RKO (cell line): ENCODE results near the gene PIAS1.
"Not testable (repeated sequence)": the region's sequence is repeated elsewhere in the genome, so short reads cannot be mapped to it uniquely, and the experiment has no call there.

Experiments
- DNase-seq: peaks from one replicate; pipeline ENCODE4 v3.0.0-alpha.2; 2016; ENCODE audit warnings: low spot score

Gene PIAS1

DNA sequence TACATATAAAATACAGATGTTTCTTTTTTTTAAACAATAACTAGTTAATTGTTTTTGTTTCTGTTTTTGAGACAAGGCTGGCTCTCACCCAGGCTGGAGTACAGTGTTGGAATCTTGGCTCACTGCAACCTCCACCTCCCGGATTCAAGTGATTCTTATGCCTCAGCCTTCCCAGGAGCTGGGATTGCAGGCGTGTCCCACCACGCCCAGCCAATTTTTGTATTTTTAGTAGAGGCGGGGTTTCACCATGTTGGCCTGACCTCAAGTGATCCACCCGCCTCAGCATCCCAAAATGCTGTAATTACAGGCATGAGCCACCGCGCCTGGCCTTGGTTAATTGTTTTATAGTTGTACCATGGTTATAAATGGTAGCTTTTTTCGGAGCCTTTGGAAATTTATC is 72.3 kb downstream of the PIAS1 start:
- DNase-seq: no peak

DNA sequence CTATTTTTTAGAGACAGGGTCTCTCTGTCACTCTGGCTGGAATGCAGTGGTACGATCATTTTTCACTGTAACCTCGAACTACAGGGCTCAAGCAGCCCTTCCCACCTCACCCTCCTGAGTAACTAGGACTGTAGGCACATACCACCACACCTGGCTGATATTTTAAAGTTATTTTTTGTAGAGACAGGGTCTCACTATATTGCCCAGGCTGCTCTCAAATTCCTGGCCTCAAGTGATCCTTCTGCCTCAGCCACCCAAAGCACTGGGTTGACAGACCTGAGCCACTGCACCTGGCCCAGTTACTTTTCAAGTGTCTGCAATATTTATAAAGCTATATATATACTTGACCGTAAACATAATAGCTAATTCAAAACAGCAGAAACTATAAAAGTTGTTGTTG is 75.0 kb downstream of the PIAS1 start:
- DNase-seq: no peak

GRCh38 chr15:68130851-68131250 is 76.7 kb downstream of the PIAS1 start:
- no peak for DNase-seq

GRCh38 chr15:68137096-68137495 is 83.0 kb downstream of the PIAS1 start:
- no peak for DNase-seq

- DNase-seq: no peak
These were observed 89.0 kb downstream of the PIAS1 start for GRCh38 chr15:68143129-68143528.

DNA sequence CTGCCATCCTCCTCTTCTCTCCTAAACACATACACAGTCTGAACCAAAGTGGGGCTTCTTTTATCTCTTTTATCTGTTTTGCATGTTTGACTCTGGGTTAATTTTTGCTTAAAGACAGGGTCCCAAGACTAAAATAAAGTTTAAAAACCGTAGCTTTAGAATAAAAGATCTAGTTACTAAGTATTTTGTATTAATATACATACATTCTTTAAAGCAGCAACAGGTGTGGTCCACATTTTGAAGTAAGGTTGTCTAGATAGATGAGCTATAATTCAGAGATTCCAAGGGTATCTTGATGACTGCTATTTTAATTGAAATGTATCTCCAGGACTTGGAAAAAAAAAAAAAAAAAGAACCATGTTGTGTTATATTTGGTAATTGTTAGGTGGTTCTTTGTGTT is 89.7 kb downstream of the PIAS1 start:
- DNase-seq: no peak

- no peak for DNase-seq
These were observed 91.6 kb downstream of the PIAS1 start for GRCh38 chr15:68145706-68146105.

DNA sequence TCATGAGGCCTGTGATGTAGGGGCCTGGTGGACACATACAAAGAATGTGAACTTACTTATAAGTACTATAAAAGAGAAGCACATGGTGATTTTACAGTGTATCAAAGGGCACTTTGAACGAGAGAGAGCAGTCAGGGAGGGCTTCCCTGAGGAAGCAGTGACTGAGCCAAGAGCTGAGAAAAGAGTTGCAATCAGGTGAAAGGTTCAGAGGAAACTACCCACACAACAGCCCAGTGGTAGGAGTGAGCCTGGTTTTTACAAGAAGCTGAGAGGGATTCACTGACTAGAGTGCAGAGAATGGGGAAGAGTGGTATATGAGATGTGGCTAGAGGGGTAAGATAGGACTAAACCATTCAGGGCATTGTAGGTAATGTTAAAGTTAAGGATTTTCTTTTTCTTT is 93.9 kb downstream of the PIAS1 start:
- no peak for DNase-seq

DNA sequence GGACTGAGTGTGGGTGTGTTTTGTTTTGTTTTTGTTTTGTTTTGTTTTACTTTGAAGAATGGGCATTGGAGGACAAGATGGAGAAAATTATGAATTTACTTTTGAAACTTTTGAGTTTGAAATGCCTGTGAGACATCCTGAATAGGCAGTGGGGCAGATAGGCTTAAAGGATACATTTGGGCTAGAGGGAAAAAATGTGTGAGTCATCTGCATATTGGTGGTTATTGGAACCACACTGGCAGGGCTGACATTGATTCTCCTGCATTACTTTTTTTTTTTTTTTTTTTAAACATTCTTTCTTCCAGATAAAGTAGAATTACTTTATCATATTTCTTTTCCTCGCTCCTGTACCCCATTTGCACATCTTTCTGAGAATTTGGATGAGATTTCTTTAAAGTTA is 94.9 kb downstream of the PIAS1 start:
- DNase-seq: peak; percentile 9

DNA sequence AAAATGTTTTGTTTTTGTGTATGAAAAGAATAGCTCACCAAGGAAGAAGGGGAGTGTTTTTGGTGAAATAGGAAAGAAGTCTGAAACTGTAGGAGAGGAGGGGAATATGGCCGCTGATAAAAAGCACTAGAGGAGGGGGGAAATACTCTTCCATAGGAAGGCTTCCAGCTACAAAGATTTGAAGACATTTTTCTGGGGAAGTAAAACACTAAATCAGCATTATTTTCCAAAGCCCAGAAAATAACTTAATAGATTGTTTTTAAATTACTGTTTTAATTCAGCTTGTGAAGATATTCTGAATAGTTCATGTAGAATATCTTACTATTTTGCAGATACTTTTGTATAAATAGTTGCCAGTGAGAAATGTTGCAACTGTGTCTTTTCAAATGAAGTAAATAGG is 96.1 kb downstream of the PIAS1 start:
- DNase-seq: no peak

GRCh38 chr15:68151277-68151676 is 97.2 kb downstream of the PIAS1 start:
- no peak for DNase-seq

- DNase-seq: no peak
These were observed 98.2 kb downstream of the PIAS1 start for GRCh38 chr15:68152342-68152741.

DNA sequence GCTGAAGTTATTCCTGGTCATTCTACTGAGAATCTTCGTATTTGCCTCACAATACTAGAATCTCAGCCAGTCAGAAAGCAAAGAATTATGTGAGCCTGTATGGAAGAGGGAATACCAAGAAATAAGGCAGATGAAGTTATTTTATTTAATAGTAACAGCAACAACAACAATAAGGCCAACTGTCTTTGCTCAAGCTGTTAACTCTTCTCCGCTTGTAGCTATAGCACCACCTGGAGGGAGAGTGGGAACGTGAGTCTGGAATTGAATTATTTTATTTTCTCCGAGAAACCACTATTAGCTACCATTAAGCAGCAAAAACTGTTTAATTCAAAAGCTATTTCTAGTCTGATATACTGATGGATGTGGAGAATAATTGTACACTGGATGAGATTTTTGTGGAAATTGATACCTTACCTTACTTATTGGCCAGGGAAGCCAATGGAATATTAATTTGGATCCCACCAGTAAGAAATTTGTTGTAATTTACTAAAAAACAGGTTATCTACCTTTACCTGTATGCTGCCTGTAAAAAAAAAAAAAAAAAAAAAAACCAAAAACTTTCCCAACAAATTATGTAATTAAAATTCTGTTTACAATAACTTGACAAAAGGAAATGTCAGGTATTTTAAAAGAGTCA is 100.9 kb downstream of the PIAS1 start:
- peak; percentile 57 for DNase-seq

DNA sequence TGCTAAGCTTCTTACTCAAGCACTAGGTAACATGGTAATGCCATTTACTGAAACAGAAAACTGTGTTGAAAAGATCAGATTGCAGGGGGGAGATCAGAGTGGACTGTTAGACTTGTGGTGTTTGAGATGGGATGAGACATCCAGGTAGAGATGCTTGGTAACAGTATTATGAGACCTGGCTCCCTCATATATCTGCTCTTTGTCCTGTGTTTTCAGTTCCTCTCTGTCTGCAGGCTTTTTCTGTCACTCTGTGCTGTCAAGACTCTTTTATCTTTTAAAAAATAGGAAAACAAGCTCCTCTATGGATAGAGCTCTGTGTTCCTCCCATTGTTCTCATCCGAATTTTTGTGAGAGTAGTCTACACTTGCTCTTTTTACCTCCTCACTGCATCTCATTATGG is 103.0 kb downstream of the PIAS1 start:
- no peak for DNase-seq

- DNase-seq: no peak
These were observed 104.0 kb downstream of the PIAS1 start for GRCh38 chr15:68158046-68158628.

DNA sequence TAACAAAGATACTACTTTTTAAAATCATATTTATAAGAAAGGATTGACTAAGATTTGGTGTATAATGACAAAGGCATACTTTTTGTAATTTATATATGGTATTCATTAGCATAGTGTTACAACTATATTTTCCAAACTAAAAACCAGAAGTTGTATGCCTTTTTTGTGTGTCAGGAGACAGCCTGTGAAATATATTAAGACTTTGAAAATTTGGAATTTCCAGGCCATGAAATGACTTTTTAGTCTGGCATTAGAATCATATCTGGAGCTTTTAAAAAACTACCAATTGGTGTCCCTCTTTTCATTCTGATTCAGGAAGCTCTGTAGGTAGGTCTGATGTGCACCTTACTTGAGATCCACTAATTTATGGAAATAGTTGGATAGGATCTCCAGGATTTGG is 109.1 kb downstream of the PIAS1 start:
- no peak for DNase-seq

DNA sequence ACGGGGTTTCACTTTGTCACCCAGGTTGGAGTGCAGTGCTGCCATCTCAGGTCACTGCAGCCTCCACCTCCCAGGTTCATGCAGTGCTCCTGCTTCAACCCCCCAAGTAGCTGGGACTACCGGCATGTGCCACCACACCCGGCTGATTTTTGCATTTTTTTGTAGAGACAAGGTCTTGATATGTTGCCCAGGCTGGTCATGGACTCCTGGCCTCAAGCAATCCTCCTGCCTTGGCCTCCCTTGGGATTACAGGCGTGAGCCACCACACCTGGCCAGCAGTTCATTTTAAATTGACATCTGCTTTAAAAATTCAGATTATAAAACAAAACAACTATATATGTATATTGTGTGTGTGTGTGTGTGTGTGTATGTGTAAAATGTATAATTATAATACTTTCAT is 112.7 kb downstream of the PIAS1 start:
- no peak for DNase-seq

GRCh38 chr15:68172037-68172436 is 117.9 kb downstream of the PIAS1 start:
- not testable (repeated sequence) for DNase-seq

DNA sequence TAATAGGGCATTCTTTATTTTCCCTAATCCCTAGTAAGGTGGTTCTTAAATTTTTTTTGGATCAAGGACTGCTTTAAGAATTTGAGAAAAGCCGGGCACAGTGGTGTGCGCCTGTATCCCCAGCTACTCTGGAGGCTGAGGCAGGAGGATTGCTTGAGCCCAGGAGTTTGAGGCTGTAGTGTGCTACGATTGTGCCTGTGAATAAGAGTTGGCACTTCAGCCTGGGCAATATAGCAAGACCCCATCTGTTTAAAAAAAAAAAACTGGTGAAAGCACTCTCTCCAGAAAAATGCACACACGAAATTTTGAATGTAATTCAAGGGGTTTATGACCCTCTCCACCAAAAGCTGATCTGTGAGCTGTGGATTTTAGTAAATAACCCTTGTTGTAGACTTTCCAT is 119.0 kb downstream of the PIAS1 start:
- DNase-seq: no peak

GRCh38 chr15:68175526-68175925 is 121.4 kb downstream of the PIAS1 start:
- no peak for DNase-seq

DNA sequence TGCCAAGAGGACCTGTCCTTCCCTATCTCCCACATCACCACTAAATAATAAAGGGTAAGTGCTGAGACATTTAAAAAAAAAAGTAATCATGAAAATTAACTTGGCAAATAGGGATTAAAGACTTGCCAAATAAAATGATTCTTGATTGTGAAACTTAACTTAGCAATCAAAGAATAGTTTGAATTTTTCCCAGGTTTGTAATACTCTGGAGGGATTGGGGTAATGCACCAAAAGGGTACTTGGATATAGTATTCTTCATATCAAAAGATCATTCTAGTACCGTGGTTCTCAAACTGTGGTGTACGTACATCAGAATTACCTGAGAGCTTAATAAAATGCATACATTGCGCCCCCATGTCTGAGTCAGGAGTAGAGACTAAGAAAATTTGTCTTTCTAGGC is 122.5 kb downstream of the PIAS1 start:
- DNase-seq: no peak

DNA sequence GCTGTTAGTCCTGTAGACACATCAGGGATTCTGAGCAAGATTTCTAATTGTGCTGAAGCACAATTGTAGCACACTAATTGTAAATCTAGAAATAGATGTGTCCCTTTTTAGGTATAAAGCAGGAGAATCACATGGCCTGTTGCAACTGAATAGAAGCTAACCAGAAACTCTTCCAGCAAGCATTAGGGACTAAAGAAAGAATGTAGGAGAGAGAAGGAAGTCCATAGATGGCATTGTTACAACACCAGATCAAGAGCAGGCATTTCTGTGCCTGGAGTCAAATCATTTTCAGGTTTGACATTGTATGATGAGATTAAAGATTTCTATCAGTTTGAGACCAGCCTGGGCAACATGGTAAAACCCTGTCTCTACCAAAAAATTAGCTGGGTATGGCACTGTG is 123.6 kb downstream of the PIAS1 start:
- DNase-seq: no peak

GRCh38 chr15:68183616-68184315 is 129.7 kb downstream of the PIAS1 start:
- DNase-seq: no peak
